SIG-M5 treated with dmso at 0.1 percent for 504 hours (cell line): ENCODE data around the gene EXOC6B.
A peak's percentile ranks its signal among the peaks of the same experiment; 100 is the strongest.

Experiments used
- DNase-seq: peaks from one replicate; lab custom pipeline; 2025; ENCODE audit not compliant: unreplicated experiment; lab: John Stamatoyannopoulos, UW

Gene EXOC6B

GRCh38 chr2:72744049-72744448 is 81.8 kb downstream of the EXOC6B start:
- DNase-seq = no peak

GRCh38 chr2:72743481-72743880 is 82.4 kb downstream of the EXOC6B start:
- peak; percentile 3 for DNase-seq

- DNase-seq = no peak
Observed at GRCh38 chr2:72738096-72738495, 87.7 kb downstream of the EXOC6B start.

- no peak for DNase-seq
Observed at GRCh38 chr2:72734432-72734831, 91.4 kb downstream of the EXOC6B start.

- DNase-seq = no peak
Observed at GRCh38 chr2:72731116-72731515, 94.7 kb downstream of the EXOC6B start.

GRCh38 chr2:72727356-72727755 is 98.5 kb downstream of the EXOC6B start:
- no peak for DNase-seq

- DNase-seq = no peak
Observed at GRCh38 chr2:72723769-72724370, 102.0 kb downstream of the EXOC6B start.

- no peak for DNase-seq
Observed at GRCh38 chr2:72722492-72723070, 103.3 kb downstream of the EXOC6B start.

GRCh38 chr2:72719416-72719815 is 106.4 kb downstream of the EXOC6B start:
- peak; percentile 11 for DNase-seq

- DNase-seq = no peak
Observed at GRCh38 chr2:72718876-72719275, 107.0 kb downstream of the EXOC6B start.

- no peak for DNase-seq
Observed at GRCh38 chr2:72716601-72717000, 109.2 kb downstream of the EXOC6B start.

GRCh38 chr2:72713857-72714256 is 112.0 kb downstream of the EXOC6B start:
- DNase-seq = no peak

- DNase-seq = no peak
Observed at GRCh38 chr2:72712977-72713376, 112.9 kb downstream of the EXOC6B start.

GRCh38 chr2:72712304-72712703 is 113.5 kb downstream of the EXOC6B start:
- no peak for DNase-seq

GRCh38 chr2:72710418-72711152 is 115.2 kb downstream of the EXOC6B start:
- DNase-seq = no peak

- DNase-seq = no peak
Observed at GRCh38 chr2:72708236-72708635, 117.6 kb downstream of the EXOC6B start.

GRCh38 chr2:72698300-72698699 is 127.5 kb downstream of the EXOC6B start:
- no peak for DNase-seq

GRCh38 chr2:72696559-72696958 is 129.3 kb downstream of the EXOC6B start:
- DNase-seq = no peak

- no peak for DNase-seq
Observed at GRCh38 chr2:72695676-72696075, 130.2 kb downstream of the EXOC6B start.

- DNase-seq = no peak
Observed at GRCh38 chr2:72694715-72695496, 130.9 kb downstream of the EXOC6B start.

- no peak for DNase-seq
Observed at GRCh38 chr2:72689579-72690195, 136.1 kb downstream of the EXOC6B start.
